Measurements from ENCODE around the gene SPI1.

- no peak for TF ChIP-seq EZH2phosphoT487 (IDR thresholded peaks at IDR 0.05; ENCODE audit: borderline replicate concordance, low read depth, low read length)
- TF ChIP-seq CTCF (conservative IDR thresholded peaks at IDR 0.05; ENCODE audit: low read length): no peak
Measured at GRCh38 chr11:47415091-47415854, 36.9 kb upstream of the SPI1 start.
